OCI-LY3 (cell line): Measurements from ENCODE around the gene UBAP2L.
"Not testable (repeated sequence)": the region's sequence is repeated elsewhere in the genome, so short reads cannot be mapped to it uniquely, and the experiment has no call there.

Experiments
- EZH2phosphoT487 ChIP-seq: fragments of 200-600 bp; shearing (Covaris generic); IDR thresholded peaks from 2 replicates; pipeline ENCODE4 v1.6.1; 2018; ENCODE audit warnings: antibody characterized with exemption, mixed run types, low read depth
- TF ChIP-seq, protein P1 (sequence below): fragments of 200-600, 300-600 bp; sonication (generic); IDR thresholded peaks from 2 replicates; pipeline ENCODE4 v1.5.1; 2014; ENCODE audit warnings: antibody characterized with exemption, low read length, low read depth

DNA sequence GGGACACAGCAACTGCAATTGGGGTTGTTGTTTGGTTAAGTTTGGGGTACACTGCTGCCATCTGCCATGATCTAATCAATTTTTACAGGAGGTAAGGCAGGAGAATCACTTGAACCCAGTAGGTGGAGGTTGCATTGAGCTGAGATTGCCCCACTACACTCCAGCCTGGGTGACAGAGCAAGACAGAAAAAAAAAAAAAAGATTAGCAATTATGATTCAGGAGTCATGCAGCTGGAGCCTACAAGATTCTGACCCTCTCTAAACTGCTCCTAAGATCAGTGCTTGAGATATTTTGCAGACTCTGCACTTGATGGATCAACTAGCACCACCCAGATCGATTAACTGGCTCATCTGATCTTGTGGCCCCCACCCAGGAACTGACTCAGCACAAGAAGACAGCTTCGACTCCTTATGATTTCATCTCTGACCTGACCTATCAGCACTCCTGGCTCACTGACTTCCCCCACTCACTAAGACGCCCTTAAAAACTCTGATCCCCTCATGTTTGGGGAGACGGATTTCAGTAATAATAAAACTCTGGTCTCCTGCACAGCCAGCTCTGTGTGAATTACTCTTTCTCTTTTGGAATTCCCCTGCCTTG lies 87.0 kb downstream of the UBAP2L start:
- TF ChIP-seq, protein P1, sequence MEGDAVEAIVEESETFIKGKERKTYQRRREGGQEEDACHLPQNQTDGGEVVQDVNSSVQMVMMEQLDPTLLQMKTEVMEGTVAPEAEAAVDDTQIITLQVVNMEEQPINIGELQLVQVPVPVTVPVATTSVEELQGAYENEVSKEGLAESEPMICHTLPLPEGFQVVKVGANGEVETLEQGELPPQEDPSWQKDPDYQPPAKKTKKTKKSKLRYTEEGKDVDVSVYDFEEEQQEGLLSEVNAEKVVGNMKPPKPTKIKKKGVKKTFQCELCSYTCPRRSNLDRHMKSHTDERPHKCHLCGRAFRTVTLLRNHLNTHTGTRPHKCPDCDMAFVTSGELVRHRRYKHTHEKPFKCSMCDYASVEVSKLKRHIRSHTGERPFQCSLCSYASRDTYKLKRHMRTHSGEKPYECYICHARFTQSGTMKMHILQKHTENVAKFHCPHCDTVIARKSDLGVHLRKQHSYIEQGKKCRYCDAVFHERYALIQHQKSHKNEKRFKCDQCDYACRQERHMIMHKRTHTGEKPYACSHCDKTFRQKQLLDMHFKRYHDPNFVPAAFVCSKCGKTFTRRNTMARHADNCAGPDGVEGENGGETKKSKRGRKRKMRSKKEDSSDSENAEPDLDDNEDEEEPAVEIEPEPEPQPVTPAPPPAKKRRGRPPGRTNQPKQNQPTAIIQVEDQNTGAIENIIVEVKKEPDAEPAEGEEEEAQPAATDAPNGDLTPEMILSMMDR: not testable (repeated sequence)
- TF ChIP-seq EZH2phosphoT487: not testable (repeated sequence)
